ENCODE measurements around the gene POLR2L. TPM values are rescaled to one million over a fixed set of nuclear protein-coding genes. Genes with fewer than 3 reads are reported as not detected.

Gene POLR2L
- total and polyA plus RNA-seq, 7 donors, result 34.9 to 198 (median 75.3) TPM

- intact Hi-C loops (cut with DNase I), result no loop called here
- Histone ChIP-seq H3K4me3 (no peak overlapping the region), H3K4me1 (peaks cover 0 to 46% (median 37%) of the 10 kb centered on the region in 4 donors), H3K36me3 (peaks cover 0 to 38% (median 3%) of the 10 kb centered on the region in 4 donors), H3K27me3 (no peaks in the 10 kb centered on the region), H3K27ac (no peak overlapping the region), H3K9me3 (no peaks in the 10 kb centered on the region)
- TF ChIP-seq CTCF (IDR thresholded peaks at IDR 0.05), result no peak
- TF ChIP-seq POLR2A (IDR thresholded peaks at IDR 0.05), result no peak
- TF ChIP-seq EP300 (IDR thresholded peaks at IDR 0.05), result no peak
- no peak for TF ChIP-seq POLR2AphosphoS5 (IDR thresholded peaks at IDR 0.05)
- no peak for DNase-seq
- WGBS, 2 donors, result 93 to 96% methylated on average over 30 of the region's 30 CpGs
Measured at GRCh38 chr11:800473-800872, 41.9 kb downstream of the POLR2L start.

GRCh38 chr11:799641-800316, 42.5 kb downstream of the POLR2L start:
- 96% methylated on average over 32 of the region's 32 CpGs for WGBS, 2 donors

GRCh38 chr11:798093-798713, 44.1 kb downstream of the POLR2L start, which contains the start of gene SLC25A22:
TSS of gene SLC25A22 (minus strand) at chr11:798281. CDS start at chr11:795006, 3,275 bp downstream.
- Histone ChIP-seq H3K27ac (peak within 1 kb of the TSS; percentile 84 to 93 (median 90)), H3K9me3 (no peaks in the 10 kb centered on the region), H3K4me1 (peaks cover 0 to 38% (median 31%) of the 10 kb centered on the region in 4 donors), H3K4me3 (peak within 1 kb of the TSS; percentile 49 to 65 (median 56)), H3K27me3 (no peaks in the 10 kb centered on the region), H3K36me3 (peaks cover 0 to 41% (median 3%) of the 10 kb centered on the region in 4 donors)
- intact Hi-C loops (cut with DNase I), result loop anchor here (5.0 kb wide), 2 partner anchors 51 to 101 kb away; partner anchors contain the start of genes DEAF1, TALDO1 and TMEM80
- WGBS, 2 donors, result 2 to 3% methylated on average over 69 of the region's 69 CpGs
- DNase-seq, result no peak
- TF ChIP-seq POLR2A (IDR thresholded peaks at IDR 0.05) (no peak), CTCF (IDR thresholded peaks at IDR 0.05) (peak; percentile 42 to 82 (median 66)), POLR2AphosphoS5 (IDR thresholded peaks at IDR 0.05) (no peak), EP300 (IDR thresholded peaks at IDR 0.05) (no peak)

More at GRCh38 chr11:799641-800316, 42.5 kb downstream of the POLR2L start:
- peaks cover 0 to 47% (median 41%) of the 10 kb centered on the region in 4 donors for H3K4me1 ChIP-seq
- no peaks in the 10 kb centered on the region for H3K9me3 ChIP-seq
- intact Hi-C loops (cut with DNase I), result loop anchor here (5.0 kb wide), 2 partner anchors 52 to 102 kb away; partner anchors contain the start of genes DEAF1, TALDO1 and TMEM80
- no peak for DNase-seq
- no peaks in the 10 kb centered on the region for H3K27me3 ChIP-seq
- no peak overlapping the region for H3K4me3 ChIP-seq
- H3K27ac ChIP-seq, result no peak overlapping the region
- TF ChIP-seq CTCF (IDR thresholded peaks at IDR 0.05) (no peak), POLR2A (IDR thresholded peaks at IDR 0.05) (no peak), POLR2AphosphoS5 (IDR thresholded peaks at IDR 0.05) (no peak), EP300 (IDR thresholded peaks at IDR 0.05) (no peak)
- peaks cover 0 to 38% (median 3%) of the 10 kb centered on the region in 4 donors for H3K36me3 ChIP-seq

- Histone ChIP-seq H3K4me1 (peaks cover 0 to 38% (median 31%) of the 10 kb centered on the region in 4 donors), H3K27me3 (no peaks in the 10 kb centered on the region), H3K4me3 (peak overlapping the region; percentile 49 to 65 (median 56)), H3K27ac (peak overlapping the region; percentile 84 to 93 (median 90)), H3K9me3 (no peaks in the 10 kb centered on the region), H3K36me3 (peaks cover 0 to 34% (median 3%) of the 10 kb centered on the region in 4 donors)
- TF ChIP-seq CTCF (IDR thresholded peaks at IDR 0.05) (peak in 1 of 4 experiments; percentile 6), POLR2A (IDR thresholded peaks at IDR 0.05) (no peak), EP300 (IDR thresholded peaks at IDR 0.05) (no peak), POLR2AphosphoS5 (IDR thresholded peaks at IDR 0.05) (peak in 3 of 4 donors; percentile 15 to 41 (median 38))
- intact Hi-C loops (cut with DNase I), result loop anchor here (1.0 to 5.0 kb wide), 4 partner anchors 12 to 100 kb away; partner anchors contain the start of genes DEAF1, POLR2L, RPLP2 and TALDO1
- peak; percentile 89 for DNase-seq
- WGBS, 2 donors, result 0% methylated on average over 57 of the region's 57 CpGs
Measured at GRCh38 chr11:797296-798092, 44.8 kb downstream of the POLR2L start.
